ENCODE measurements around the gene LAIR2. TPM values are rescaled to one million over a fixed set of nuclear protein-coding genes. Genes with fewer than 3 reads are reported as not detected.

LAIR2 gene
- total and polyA plus RNA-seq, 2 of the 13 experiments (the other 11 are each of a cell fraction or from before 2014, with no cell fraction given) = 1.3 to 1.9 TPM

DNA sequence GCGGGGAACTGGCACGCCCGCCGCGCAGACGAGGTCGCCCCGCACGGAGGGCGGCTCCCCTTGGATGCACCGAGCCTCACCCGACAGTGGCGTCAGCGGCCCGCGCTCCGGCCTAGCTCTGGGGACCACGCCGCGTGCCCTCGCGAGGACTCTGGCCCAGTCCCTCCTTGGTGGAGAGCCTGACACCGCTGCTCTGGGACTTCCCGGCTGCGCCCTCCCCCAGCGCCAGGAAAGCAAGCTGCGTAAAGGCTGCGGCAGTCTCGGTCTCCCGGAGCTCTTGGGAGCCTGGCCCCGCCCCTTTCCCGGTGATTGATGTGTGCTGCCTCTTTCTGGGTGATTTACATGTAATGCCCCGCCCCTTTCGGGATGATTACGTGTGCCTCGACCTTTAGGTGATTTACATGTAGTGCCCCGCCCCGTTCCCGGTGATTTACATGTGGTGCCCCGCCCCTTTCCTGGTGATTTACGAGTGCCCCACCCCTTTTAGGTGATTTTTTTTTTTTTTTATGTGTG is 39.0 kb upstream of the LAIR2 start, which contains the start of gene LENG9 (continued):
- TF ChIP-seq, protein P1, sequence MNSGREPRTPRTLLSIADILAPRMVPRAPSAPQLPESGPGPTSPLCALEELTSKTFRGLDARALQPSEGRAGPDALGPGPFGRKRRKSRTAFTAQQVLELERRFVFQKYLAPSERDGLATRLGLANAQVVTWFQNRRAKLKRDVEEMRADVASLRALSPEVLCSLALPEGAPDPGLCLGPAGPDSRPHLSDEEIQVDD (CRISPR knock-in tag; IDR thresholded peaks at IDR 0.05; ENCODE audit: borderline replicate concordance) = no peak
- TF ChIP-seq ZFP37 (CRISPR knock-in tag; IDR thresholded peaks at IDR 0.05; ENCODE audit: borderline replicate concordance) = peak; percentile 60; the same call in 1 of the 2 replicates
- no peak for TF ChIP-seq ZNF841 (CRISPR knock-in tag; IDR thresholded peaks at IDR 0.05; ENCODE audit: borderline replicate concordance)
- TF ChIP-seq NBN (conservative IDR thresholded peaks at IDR 0.05) = no peak
- TF ChIP-seq ZNF660 (CRISPR knock-in tag; IDR thresholded peaks at IDR 0.05; ENCODE audit: borderline replicate concordance, low read depth) = no peak
- no peak for TF ChIP-seq JDP2 (CRISPR knock-in tag; IDR thresholded peaks at IDR 0.05; ENCODE audit: borderline replicate concordance)
- TF ChIP-seq FOXP1 (IDR thresholded peaks at IDR 0.05) = no peak
- TF ChIP-seq FOXP1 (CRISPR knock-in tag; IDR thresholded peaks at IDR 0.05) = 0 out of 2 replicates have a peak, but pooled peaks have one; percentile 0
- TF ChIP-seq, protein P2, sequence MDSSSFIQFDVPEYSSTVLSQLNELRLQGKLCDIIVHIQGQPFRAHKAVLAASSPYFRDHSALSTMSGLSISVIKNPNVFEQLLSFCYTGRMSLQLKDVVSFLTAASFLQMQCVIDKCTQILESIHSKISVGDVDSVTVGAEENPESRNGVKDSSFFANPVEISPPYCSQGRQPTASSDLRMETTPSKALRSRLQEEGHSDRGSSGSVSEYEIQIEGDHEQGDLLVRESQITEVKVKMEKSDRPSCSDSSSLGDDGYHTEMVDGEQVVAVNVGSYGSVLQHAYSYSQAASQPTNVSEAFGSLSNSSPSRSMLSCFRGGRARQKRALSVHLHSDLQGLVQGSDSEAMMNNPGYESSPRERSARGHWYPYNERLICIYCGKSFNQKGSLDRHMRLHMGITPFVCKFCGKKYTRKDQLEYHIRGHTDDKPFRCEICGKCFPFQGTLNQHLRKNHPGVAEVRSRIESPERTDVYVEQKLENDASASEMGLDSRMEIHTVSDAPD (CRISPR knock-in tag; IDR thresholded peaks at IDR 0.05) = no peak
- TF ChIP-seq, protein P3, sequence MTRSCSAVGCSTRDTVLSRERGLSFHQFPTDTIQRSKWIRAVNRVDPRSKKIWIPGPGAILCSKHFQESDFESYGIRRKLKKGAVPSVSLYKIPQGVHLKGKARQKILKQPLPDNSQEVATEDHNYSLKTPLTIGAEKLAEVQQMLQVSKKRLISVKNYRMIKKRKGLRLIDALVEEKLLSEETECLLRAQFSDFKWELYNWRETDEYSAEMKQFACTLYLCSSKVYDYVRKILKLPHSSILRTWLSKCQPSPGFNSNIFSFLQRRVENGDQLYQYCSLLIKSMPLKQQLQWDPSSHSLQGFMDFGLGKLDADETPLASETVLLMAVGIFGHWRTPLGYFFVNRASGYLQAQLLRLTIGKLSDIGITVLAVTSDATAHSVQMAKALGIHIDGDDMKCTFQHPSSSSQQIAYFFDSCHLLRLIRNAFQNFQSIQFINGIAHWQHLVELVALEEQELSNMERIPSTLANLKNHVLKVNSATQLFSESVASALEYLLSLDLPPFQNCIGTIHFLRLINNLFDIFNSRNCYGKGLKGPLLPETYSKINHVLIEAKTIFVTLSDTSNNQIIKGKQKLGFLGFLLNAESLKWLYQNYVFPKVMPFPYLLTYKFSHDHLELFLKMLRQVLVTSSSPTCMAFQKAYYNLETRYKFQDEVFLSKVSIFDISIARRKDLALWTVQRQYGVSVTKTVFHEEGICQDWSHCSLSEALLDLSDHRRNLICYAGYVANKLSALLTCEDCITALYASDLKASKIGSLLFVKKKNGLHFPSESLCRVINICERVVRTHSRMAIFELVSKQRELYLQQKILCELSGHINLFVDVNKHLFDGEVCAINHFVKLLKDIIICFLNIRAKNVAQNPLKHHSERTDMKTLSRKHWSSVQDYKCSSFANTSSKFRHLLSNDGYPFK (CRISPR knock-in tag; IDR thresholded peaks at IDR 0.05; ENCODE audit: borderline replicate concordance) = no peak
- peak; percentile 53; the same call in 1 of the 2 replicates for TF ChIP-seq AHR (CRISPR knock-in tag; IDR thresholded peaks at IDR 0.05)
- TF ChIP-seq ZFP36L1 (CRISPR knock-in tag; IDR thresholded peaks at IDR 0.05) = peak; percentile 70; the same call in 1 of the 2 replicates
- no peak for TF ChIP-seq ZNF30 (CRISPR knock-in tag; IDR thresholded peaks at IDR 0.05)
- TF ChIP-seq ZNF782 (CRISPR knock-in tag; IDR thresholded peaks at IDR 0.05; ENCODE audit: borderline replicate concordance) = no peak
- TF ChIP-seq ZNF776 (CRISPR knock-in tag; IDR thresholded peaks at IDR 0.05) = 0 out of 2 replicates have a peak, but pooled peaks have one; percentile 62
- TF ChIP-seq GABPB1 (CRISPR knock-in tag; IDR thresholded peaks at IDR 0.05) = no peak; the same call in 1 of the 2 replicates
- no peak for TF ChIP-seq ZNF24 (IDR thresholded peaks at IDR 0.05)
- TF ChIP-seq RBM39 (IDR thresholded peaks at IDR 0.05; ENCODE audit: low read depth, low read length, poor library complexity, severe bottlenecking) = no peak
- TF ChIP-seq KMT2B (CRISPR knock-in tag; IDR thresholded peaks at IDR 0.05) = 0 out of 2 replicates have a peak, but pooled peaks have one; percentile 47
- TF ChIP-seq, protein P4, sequence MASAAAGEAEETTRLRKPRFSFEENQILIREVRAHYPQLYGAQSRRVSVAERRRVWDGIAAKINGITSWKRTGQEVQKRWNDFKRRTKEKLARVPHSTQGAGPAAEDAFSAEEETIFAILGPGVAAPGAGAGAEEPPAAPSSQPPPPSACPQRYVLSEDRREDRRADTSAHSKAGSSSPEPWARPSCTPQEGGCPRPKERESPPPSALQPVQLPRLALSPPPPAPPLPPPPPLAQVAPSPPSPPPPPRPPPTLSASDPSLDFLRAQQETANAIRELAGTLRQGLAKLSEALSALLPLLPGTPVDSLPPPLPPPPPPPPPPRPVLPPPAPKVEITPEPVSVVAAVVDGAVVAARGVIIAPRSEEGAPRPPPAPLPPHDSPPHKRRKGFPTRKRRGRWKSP (CRISPR knock-in tag; IDR thresholded peaks at IDR 0.05) = 0 out of 2 replicates have a peak, but pooled peaks have one; percentile 41
- TF ChIP-seq, protein P5, sequence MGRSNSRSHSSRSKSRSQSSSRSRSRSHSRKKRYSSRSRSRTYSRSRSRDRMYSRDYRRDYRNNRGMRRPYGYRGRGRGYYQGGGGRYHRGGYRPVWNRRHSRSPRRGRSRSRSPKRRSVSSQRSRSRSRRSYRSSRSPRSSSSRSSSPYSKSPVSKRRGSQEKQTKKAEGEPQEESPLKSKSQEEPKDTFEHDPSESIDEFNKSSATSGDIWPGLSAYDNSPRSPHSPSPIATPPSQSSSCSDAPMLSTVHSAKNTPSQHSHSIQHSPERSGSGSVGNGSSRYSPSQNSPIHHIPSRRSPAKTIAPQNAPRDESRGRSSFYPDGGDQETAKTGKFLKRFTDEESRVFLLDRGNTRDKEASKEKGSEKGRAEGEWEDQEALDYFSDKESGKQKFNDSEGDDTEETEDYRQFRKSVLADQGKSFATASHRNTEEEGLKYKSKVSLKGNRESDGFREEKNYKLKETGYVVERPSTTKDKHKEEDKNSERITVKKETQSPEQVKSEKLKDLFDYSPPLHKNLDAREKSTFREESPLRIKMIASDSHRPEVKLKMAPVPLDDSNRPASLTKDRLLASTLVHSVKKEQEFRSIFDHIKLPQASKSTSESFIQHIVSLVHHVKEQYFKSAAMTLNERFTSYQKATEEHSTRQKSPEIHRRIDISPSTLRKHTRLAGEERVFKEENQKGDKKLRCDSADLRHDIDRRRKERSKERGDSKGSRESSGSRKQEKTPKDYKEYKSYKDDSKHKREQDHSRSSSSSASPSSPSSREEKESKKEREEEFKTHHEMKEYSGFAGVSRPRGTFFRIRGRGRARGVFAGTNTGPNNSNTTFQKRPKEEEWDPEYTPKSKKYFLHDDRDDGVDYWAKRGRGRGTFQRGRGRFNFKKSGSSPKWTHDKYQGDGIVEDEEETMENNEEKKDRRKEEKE (IDR thresholded peaks at IDR 0.05) = no peak
- TF ChIP-seq PTBP1 (IDR thresholded peaks at IDR 0.05; ENCODE audit: low read depth, low read length, poor library complexity, severe bottlenecking) = no peak
- TF ChIP-seq TP53 (CRISPR knock-in tag; conservative IDR thresholded peaks at IDR 0.05) = no peak
